ENCODE data around the gene CRYZ. TPM values are rescaled to one million over a fixed set of nuclear protein-coding genes. Genes with fewer than 3 reads are reported as not detected.
A peak's percentile ranks its signal among the peaks of the same experiment; 100 is the strongest.
"Not testable (repeated sequence)": the region's sequence is repeated elsewhere in the genome, so short reads cannot be mapped to it uniquely, and the experiment has no call there.

The CRYZ gene
- total RNA-seq, 6 donors from 2014 or later, result 11.5 to 43.2 (median 34.6) TPM

GRCh38 chr1:74677926-74678325 lies 54.9 kb downstream of the CRYZ start:
- no peak for ATAC-seq (ENCODE audit: low FRiP score in 2 of 2)
- no peaks in the 10 kb centered on the region for H3K9me3 ChIP-seq
- no peaks in the 10 kb centered on the region for H3K36me3 ChIP-seq
- H3K27me3 ChIP-seq, result peaks cover 0 to 8% (median 0%) of the 10 kb centered on the region in 4 donors
- peaks cover 0 to 8% (median 2%) of the 10 kb centered on the region in 4 donors for H3K4me1 ChIP-seq
- no peak overlapping the region for H3K4me3 ChIP-seq
- DNase-seq, result no peak
- no peak overlapping the region for H3K27ac ChIP-seq
- no peak for TF ChIP-seq EP300 (IDR thresholded peaks at IDR 0.05)
- TF ChIP-seq POLR2AphosphoS5 (IDR thresholded peaks at IDR 0.05), result no peak
- no peak for TF ChIP-seq CTCF (IDR thresholded peaks at IDR 0.05)
- TF ChIP-seq POLR2A (IDR thresholded peaks at IDR 0.05), result no peak

- no peak for TF ChIP-seq CTCF (IDR thresholded peaks at IDR 0.05)
- no peak for TF ChIP-seq POLR2AphosphoS5 (IDR thresholded peaks at IDR 0.05)
- TF ChIP-seq EP300 (IDR thresholded peaks at IDR 0.05), result no peak
- no peak for TF ChIP-seq POLR2A (IDR thresholded peaks at IDR 0.05)
- Histone ChIP-seq H3K27me3 (peaks cover 0 to 8% (median 0%) of the 10 kb centered on the region in 4 donors), H3K27ac (no peak overlapping the region), H3K4me3 (no peak overlapping the region), H3K4me1 (peaks cover 0 to 8% (median 2%) of the 10 kb centered on the region in 4 donors), H3K36me3 (no peaks in the 10 kb centered on the region), H3K9me3 (peaks cover 0 to 7% (median 2%) of the 10 kb centered on the region in 4 donors)
- WGBS, 2 donors, result 60% methylated on average over 6 of the region's 6 CpGs
- no peak for DNase-seq
- ATAC-seq (ENCODE audit: low FRiP score in 2 of 2), result no peak
These were observed 58.4 kb downstream of the CRYZ start for GRCh38 chr1:74674278-74675048.

- Histone ChIP-seq H3K4me3 (peak within 1 kb of the TSS in 3 of 4 donors; percentile 23 to 29 (median 26)), H3K36me3 (no peaks in the 10 kb centered on the region), H3K9me3 (peaks cover 0 to 7% (median 2%) of the 10 kb centered on the region in 4 donors), H3K4me1 (peaks cover 0 to 8% (median 2%) of the 10 kb centered on the region in 4 donors), H3K27me3 (peaks cover 0 to 8% (median 0%) of the 10 kb centered on the region in 4 donors), H3K27ac (no peak within 1 kb of the TSS)
- ATAC-seq (ENCODE audit: low FRiP score in 2 of 2) (peak in 1 of 2 donors; percentile 26), DNase-seq (peak in 1 of 2 donors; percentile 79)
- TF ChIP-seq POLR2AphosphoS5 (IDR thresholded peaks at IDR 0.05), result no peak
- TF ChIP-seq CTCF (IDR thresholded peaks at IDR 0.05), result no peak
- no peak for TF ChIP-seq POLR2A (IDR thresholded peaks at IDR 0.05)
- no peak for TF ChIP-seq EP300 (IDR thresholded peaks at IDR 0.05)
- WGBS, 2 donors, result 5 to 6% methylated on average over 14 to 38 of the region's 44 CpGs
These were observed 59.3 kb downstream of the CRYZ start, which contains the start of gene ERICH3 for GRCh38 chr1:74673351-74674111. ERICH3 (minus strand) TSS chr1:74673792; CDS start chr1:74673519, 273 bp downstream.

- DNase-seq; H3K9me3 ChIP-seq; H3K4me1 ChIP-seq; H3K27ac ChIP-seq; ATAC-seq (ENCODE audit: low FRiP score in 2 of 2); H3K27me3 ChIP-seq; H3K36me3 ChIP-seq; H3K4me3 ChIP-seq: not testable (repeated sequence)
- 82 to 90% methylated on average over 3 of the region's 3 CpGs for WGBS, 2 donors
These were observed 62.0 kb downstream of the CRYZ start for GRCh38 chr1:74670866-74671265.

Other genes starting within 250 kb of the CRYZ start
- not detected for gene LRRC53, start 220.4 kb downstream of the CRYZ start, total RNA-seq
- gene ERICH3, start 59.3 kb downstream of the CRYZ start, total RNA-seq, result 10 to 100 TPM in 2 of 6 donors, 1 to 10 TPM in 3, under 1 TPM in 1; 0.23 to 37.5 (median 3.7) TPM
- 10 to 100 TPM in 5 of 6 donors, 1 to 10 TPM in 1; 3.1 to 18.0 (median 14.2) TPM for gene TYW3, start 102 bp upstream of the CRYZ start, total RNA-seq

Data from upper lobe of left lung (tissue), 6 donors.